ENCODE results near the gene DOCK7. TPM values are rescaled to one million over a fixed set of nuclear protein-coding genes. Genes with fewer than 3 reads are reported as not detected.
"Not testable (repeated sequence)": the region's sequence is repeated elsewhere in the genome, so short reads cannot be mapped to it uniquely, and the experiment has no call there.

Gene DOCK7
- total and polyA plus RNA-seq, 4 donors: 5.6 to 35.1 (median 21.7) TPM

DNA sequence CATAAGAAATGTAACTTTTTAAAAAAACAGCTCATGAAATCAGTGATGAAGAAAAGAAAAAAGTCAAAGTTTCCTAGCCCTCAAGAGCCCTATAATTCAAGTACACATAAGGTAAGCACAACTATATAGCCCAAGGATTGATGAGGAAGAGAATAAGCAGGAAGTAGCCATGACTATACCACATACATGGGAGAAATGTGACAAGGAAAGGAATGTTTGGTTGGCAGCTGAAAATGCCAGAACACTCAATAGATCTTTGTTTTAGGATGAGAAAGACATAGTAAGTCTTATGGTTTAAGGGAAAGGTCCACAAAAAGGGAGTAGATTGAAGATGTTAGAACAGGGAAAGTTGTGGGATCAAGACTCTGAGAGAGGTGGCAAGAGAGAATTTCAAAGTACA, 5.7 kb downstream of the DOCK7 start:
- H3K36me3 ChIP-seq (ENCODE audit: control insufficient read depth in 4 of 4, insufficient read depth in 3 of 4, low read depth in 1 of 4, low read length in 3 of 4): no peaks in the 10 kb centered on the region
- TF ChIP-seq RAD21 (IDR thresholded peaks at IDR 0.05) (no peak), FOXA2 (IDR thresholded peaks at IDR 0.05) (no peak), JUND (IDR thresholded peaks at IDR 0.05) (no peak), RXRA (IDR thresholded peaks at IDR 0.05) (no peak), YY1 (IDR thresholded peaks at IDR 0.05) (no peak), FOXA1 (IDR thresholded peaks at IDR 0.05) (no peak), GABPA (IDR thresholded peaks at IDR 0.05 in 1 of 2, conservative IDR thresholded peaks at IDR 0.05 in 1 of 2) (no peak), HNF4A (conservative IDR thresholded peaks at IDR 0.05) (no peak), TAF1 (conservative IDR thresholded peaks at IDR 0.05) (no peak), SP1 (IDR thresholded peaks at IDR 0.05) (no peak), HNF4G (IDR thresholded peaks at IDR 0.05) (no peak), NR2F2 (IDR thresholded peaks at IDR 0.05) (no peak), EGR1 (IDR thresholded peaks at IDR 0.05; ENCODE audit: low read depth in 2 of 2) (no peak)
- TF ChIP-seq, protein P1, sequence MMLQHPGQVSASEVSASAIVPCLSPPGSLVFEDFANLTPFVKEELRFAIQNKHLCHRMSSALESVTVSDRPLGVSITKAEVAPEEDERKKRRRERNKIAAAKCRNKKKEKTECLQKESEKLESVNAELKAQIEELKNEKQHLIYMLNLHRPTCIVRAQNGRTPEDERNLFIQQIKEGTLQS (IDR thresholded peaks at IDR 0.05): no peak
- TF ChIP-seq, protein P2, sequence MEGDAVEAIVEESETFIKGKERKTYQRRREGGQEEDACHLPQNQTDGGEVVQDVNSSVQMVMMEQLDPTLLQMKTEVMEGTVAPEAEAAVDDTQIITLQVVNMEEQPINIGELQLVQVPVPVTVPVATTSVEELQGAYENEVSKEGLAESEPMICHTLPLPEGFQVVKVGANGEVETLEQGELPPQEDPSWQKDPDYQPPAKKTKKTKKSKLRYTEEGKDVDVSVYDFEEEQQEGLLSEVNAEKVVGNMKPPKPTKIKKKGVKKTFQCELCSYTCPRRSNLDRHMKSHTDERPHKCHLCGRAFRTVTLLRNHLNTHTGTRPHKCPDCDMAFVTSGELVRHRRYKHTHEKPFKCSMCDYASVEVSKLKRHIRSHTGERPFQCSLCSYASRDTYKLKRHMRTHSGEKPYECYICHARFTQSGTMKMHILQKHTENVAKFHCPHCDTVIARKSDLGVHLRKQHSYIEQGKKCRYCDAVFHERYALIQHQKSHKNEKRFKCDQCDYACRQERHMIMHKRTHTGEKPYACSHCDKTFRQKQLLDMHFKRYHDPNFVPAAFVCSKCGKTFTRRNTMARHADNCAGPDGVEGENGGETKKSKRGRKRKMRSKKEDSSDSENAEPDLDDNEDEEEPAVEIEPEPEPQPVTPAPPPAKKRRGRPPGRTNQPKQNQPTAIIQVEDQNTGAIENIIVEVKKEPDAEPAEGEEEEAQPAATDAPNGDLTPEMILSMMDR (IDR thresholded peaks at IDR 0.05; ENCODE audit: low read depth, low read length, missing input control): no peak
- TF ChIP-seq, protein P3, sequence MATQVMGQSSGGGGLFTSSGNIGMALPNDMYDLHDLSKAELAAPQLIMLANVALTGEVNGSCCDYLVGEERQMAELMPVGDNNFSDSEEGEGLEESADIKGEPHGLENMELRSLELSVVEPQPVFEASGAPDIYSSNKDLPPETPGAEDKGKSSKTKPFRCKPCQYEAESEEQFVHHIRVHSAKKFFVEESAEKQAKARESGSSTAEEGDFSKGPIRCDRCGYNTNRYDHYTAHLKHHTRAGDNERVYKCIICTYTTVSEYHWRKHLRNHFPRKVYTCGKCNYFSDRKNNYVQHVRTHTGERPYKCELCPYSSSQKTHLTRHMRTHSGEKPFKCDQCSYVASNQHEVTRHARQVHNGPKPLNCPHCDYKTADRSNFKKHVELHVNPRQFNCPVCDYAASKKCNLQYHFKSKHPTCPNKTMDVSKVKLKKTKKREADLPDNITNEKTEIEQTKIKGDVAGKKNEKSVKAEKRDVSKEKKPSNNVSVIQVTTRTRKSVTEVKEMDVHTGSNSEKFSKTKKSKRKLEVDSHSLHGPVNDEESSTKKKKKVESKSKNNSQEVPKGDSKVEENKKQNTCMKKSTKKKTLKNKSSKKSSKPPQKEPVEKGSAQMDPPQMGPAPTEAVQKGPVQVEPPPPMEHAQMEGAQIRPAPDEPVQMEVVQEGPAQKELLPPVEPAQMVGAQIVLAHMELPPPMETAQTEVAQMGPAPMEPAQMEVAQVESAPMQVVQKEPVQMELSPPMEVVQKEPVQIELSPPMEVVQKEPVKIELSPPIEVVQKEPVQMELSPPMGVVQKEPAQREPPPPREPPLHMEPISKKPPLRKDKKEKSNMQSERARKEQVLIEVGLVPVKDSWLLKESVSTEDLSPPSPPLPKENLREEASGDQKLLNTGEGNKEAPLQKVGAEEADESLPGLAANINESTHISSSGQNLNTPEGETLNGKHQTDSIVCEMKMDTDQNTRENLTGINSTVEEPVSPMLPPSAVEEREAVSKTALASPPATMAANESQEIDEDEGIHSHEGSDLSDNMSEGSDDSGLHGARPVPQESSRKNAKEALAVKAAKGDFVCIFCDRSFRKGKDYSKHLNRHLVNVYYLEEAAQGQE (IDR thresholded peaks at IDR 0.05): no peak
- TF ChIP-seq, protein P4, sequence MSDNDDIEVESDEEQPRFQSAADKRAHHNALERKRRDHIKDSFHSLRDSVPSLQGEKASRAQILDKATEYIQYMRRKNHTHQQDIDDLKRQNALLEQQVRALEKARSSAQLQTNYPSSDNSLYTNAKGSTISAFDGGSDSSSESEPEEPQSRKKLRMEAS (IDR thresholded peaks at IDR 0.05): no peak
- TF ChIP-seq, protein P5, sequence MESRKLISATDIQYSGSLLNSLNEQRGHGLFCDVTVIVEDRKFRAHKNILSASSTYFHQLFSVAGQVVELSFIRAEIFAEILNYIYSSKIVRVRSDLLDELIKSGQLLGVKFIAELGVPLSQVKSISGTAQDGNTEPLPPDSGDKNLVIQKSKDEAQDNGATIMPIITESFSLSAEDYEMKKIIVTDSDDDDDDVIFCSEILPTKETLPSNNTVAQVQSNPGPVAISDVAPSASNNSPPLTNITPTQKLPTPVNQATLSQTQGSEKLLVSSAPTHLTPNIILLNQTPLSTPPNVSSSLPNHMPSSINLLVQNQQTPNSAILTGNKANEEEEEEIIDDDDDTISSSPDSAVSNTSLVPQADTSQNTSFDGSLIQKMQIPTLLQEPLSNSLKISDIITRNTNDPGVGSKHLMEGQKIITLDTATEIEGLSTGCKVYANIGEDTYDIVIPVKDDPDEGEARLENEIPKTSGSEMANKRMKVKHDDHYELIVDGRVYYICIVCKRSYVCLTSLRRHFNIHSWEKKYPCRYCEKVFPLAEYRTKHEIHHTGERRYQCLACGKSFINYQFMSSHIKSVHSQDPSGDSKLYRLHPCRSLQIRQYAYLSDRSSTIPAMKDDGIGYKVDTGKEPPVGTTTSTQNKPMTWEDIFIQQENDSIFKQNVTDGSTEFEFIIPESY (IDR thresholded peaks at IDR 0.05): no peak
- H3K9me3 ChIP-seq (ENCODE audit: control insufficient read depth in 4 of 4, low read length in 3 of 4): no peaks in the 10 kb centered on the region
- H3K27ac ChIP-seq (ENCODE audit: low read depth in 1 of 2, low read length in 2 of 2): no peak overlapping the region
- H3K9ac ChIP-seq (ENCODE audit: low read depth in 1 of 2, low read length in 2 of 2): no peak overlapping the region
- H3K4me1 ChIP-seq (ENCODE audit: control insufficient read depth in 4 of 4, insufficient read depth in 4 of 4, low read length in 3 of 4): peaks cover 2 to 16% (median 6%) of the 10 kb centered on the region in 4 donors
- H3K27me3 ChIP-seq (ENCODE audit: control insufficient read depth in 4 of 4, insufficient read depth in 4 of 4, low read length in 3 of 4): no peaks in the 10 kb centered on the region
- DNase-seq (ENCODE audit: low spot score): no peak
- H3K4me3 ChIP-seq (ENCODE audit: low read depth in 1 of 3, low read length in 3 of 3): no peak overlapping the region

DNA sequence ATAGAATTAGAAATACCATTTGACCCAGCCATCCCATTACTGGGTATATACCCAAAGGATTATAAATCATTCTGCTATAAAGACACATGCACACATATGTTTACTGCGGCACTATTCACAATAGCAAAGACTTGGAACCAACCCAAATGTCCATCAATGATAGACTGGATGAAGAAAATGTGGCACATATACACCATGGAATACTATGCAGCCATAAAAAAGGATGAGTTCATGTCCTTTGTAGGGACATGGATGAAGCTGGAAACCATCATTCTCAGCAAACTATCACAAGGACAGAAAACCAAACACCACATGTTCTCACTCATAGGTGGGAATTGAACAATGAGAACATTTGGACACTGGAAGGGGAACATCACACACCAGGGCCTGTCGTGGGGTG, 7.2 kb downstream of the DOCK7 start:
- not testable (repeated sequence) for H3K4me3 ChIP-seq (ENCODE audit: low read depth in 1 of 3, low read length in 3 of 3); H3K36me3 ChIP-seq (ENCODE audit: control insufficient read depth in 4 of 4, insufficient read depth in 3 of 4, low read depth in 1 of 4, low read length in 3 of 4); H3K9me3 ChIP-seq (ENCODE audit: control insufficient read depth in 4 of 4, low read length in 3 of 4); H3K9ac ChIP-seq (ENCODE audit: low read depth in 1 of 2, low read length in 2 of 2); H3K27me3 ChIP-seq (ENCODE audit: control insufficient read depth in 4 of 4, insufficient read depth in 4 of 4, low read length in 3 of 4); DNase-seq (ENCODE audit: low spot score); H3K27ac ChIP-seq (ENCODE audit: low read depth in 1 of 2, low read length in 2 of 2)
- WGBS: 94% methylated on average over 2 of the region's 2 CpGs
- H3K4me1 ChIP-seq (ENCODE audit: control insufficient read depth in 4 of 4, insufficient read depth in 4 of 4, low read length in 3 of 4): peaks cover 0 to 16% (median 4%) of the 10 kb centered on the region in 4 donors

DNA sequence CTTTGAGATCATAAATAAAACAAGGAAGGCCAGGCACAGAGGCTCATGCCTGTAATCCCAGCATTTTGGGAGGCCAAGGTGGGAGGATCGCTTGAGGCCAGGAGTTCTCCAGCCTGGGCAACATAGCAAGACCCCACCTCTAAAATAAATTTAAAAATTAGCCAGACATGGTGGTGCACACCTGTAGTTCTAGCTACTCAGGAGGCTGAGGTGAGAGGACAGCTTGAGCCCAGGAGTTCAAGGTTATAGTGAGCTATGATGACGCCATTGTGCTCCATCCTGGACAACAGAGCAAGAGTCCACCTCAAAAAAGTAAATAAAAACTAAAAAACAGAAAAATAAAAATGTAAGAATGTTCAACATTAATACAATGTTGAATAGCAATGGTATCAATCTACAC, 10.4 kb downstream of the DOCK7 start:
- not testable (repeated sequence) for H3K36me3 ChIP-seq (ENCODE audit: control insufficient read depth in 4 of 4, insufficient read depth in 3 of 4, low read depth in 1 of 4, low read length in 3 of 4); H3K27me3 ChIP-seq (ENCODE audit: control insufficient read depth in 4 of 4, insufficient read depth in 4 of 4, low read length in 3 of 4); DNase-seq (ENCODE audit: low spot score); H3K4me1 ChIP-seq (ENCODE audit: control insufficient read depth in 4 of 4, insufficient read depth in 4 of 4, low read length in 3 of 4); H3K9me3 ChIP-seq (ENCODE audit: control insufficient read depth in 4 of 4, low read length in 3 of 4); H3K4me3 ChIP-seq (ENCODE audit: low read depth in 1 of 3, low read length in 3 of 3); H3K27ac ChIP-seq (ENCODE audit: low read depth in 1 of 2, low read length in 2 of 2); H3K9ac ChIP-seq (ENCODE audit: low read depth in 1 of 2, low read length in 2 of 2)
- 89% methylated on average over 2 of the region's 2 CpGs for WGBS

Data from liver (tissue), 9 donors.